Fibroblast of lung (primary cell): ENCODE measurements around the gene LRRC59.
A peak's percentile ranks its signal among the peaks of the same experiment; 100 is the strongest.

Source experiments
- CTCF ChIP-seq, 2 donors: IDR thresholded peaks in 1 of 2; conservative IDR thresholded peaks in 1 of 2; 1 replicate in 1 of 2; 2 replicates in 1 of 2; pipeline ENCODE4 v1.5.1; 2011 to 2012; ENCODE audit warnings: low read length in 2 of 2, control low read depth in 1 of 2, inconsistent platforms in 1 of 2, low read depth in 1 of 2, mild to moderate bottlenecking in 1 of 2
- EZH2 ChIP-seq: IDR thresholded peaks from 2 replicates; pipeline ENCODE4 v1.5.1; 2012; ENCODE audit warnings: low read length, control low read depth, mild to moderate bottlenecking; ENCODE audit errors: missing control alignments

- peak; percentile 18 to 19 for TF ChIP-seq CTCF (conservative IDR thresholded peaks at IDR 0.05 in 1 of 2, IDR thresholded peaks at IDR 0.05 in 1 of 2; ENCODE audit: low read depth in 1 of 2, low read length in 2 of 2)
- no peak for TF ChIP-seq EZH2
These were observed 29.8 kb upstream of the LRRC59 start for GRCh38 chr17:50426814-50427787.
